GM21367 (cell line): Measurements from ENCODE around the gene UPF3A.
"Not testable (repeated sequence)": the region's sequence is repeated elsewhere in the genome, so short reads cannot be mapped to it uniquely, and the experiment has no call there.

Experiments
- ATAC-seq: cut with Tn5 transposase; IDR thresholded peaks from one replicate; pipeline ENCODE4 v1.9.1; 2021; ENCODE audit not compliant: unreplicated experiment

UPF3A gene

GRCh38 chr13:114281351-114282040 lies at the start of gene UPF3A:
Gene UPF3A, plus strand, starts transcription at chr13:114281601. Its CDS starts 39 bp downstream, at chr13:114281640.
- ATAC-seq = peak; percentile 48

- ATAC-seq = no peak
Observed at GRCh38 chr13:114231886-114232285, 49.5 kb upstream of the UPF3A start.

- no peak for ATAC-seq
Observed at GRCh38 chr13:114234266-114234644, 47.1 kb upstream of the UPF3A start.

- ATAC-seq = peak; percentile 90
Observed at GRCh38 chr13:114234645-114235421, 46.6 kb upstream of the UPF3A start, which contains the start of gene CDC16. Gene CDC16, plus strand, starts transcription at chr13:114234897. Its CDS starts 188 bp downstream, at chr13:114235085.

DNA sequence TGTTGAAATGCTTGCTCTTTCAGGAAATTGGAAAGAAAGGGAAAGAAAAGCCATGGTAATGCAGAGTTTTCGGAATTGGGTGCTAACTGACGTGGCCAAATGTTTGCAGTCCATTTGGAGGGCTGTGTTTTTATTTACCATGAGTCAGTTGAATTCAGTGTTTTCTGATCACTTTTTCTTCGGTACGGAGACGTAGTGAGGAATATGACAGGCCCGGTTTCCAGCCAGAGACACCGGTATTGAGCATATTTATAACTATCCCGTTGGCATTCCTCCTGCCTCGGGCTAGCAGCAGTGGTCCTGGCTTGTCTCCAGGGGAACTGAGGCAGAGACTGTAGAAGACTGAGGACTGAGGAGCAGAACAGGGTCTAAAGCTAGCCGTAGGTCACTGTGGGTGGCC lies 45.7 kb upstream of the UPF3A start:
- no peak for ATAC-seq

DNA sequence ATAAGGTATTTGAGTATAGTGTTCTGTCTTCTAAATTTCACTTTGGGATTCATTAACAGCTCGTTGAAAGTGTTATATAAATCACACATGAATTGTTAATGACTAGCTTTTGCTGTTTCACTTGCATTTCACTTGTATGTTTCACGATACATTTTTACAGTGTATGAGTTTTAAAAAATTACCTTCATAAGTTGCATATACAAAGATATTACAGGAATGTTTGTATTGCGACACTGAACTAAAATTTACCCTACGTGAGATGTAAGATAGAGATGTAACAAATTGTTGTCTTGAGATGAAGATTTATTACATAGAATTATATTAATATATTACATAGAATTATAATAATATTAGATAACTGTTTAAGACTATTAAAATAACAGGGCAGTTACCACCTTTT lies 45.2 kb upstream of the UPF3A start:
- no peak for ATAC-seq

DNA sequence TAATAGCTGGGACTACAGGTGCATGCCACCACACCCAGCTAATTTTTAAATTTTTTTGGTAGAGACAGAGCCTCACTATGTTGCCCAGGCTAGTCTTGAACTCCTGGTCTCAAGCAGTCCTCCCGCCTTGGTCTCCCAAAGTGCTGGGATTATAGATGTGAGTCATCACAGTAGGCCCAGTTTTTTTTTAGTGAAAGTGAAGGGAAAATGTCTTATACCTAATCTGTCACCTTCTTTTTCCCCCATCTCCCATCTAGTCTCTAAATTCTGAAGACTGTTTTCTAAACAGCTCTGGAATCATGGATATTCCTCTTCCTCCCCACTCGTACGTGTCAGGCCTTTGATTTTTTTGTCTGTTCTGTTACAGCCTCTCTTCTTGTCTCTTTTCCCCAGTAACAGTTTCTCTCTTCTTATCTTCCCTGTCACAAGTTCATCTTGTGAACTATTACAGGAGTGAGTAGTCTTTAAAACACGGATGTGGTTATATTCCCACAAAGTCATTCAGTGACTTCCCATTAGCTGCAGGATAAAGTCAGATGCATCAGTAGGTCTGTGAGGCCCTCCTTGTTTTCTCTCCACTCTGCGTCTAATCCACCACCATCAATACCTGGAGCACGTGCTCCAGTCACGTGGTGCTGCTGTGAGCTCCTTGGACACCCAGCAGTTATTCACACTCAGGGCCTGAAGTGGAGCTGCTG lies 43.8 kb upstream of the UPF3A start:
- ATAC-seq = no peak

GRCh38 chr13:114241918-114242317 lies 39.5 kb upstream of the UPF3A start:
- no peak for ATAC-seq

DNA sequence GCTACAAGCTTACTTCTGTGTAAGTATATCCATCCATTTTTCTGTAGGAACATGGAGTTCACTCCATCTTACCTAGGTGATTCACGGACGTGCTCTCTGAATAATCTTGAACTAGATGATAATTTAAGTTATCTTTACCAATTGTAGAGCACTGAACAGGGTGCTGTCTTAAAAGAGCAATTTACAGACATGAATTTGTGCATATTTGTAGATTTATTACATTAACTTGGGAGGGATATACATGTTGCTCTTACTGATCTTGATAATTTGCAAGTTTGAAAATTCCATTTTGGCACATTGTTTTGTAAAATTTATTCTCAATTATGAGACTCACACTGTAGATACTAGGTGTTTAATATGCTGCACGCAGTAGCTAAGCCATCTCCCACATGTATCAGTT lies 37.4 kb upstream of the UPF3A start:
- no peak for ATAC-seq

GRCh38 chr13:114244637-114245036 lies 36.8 kb upstream of the UPF3A start:
- ATAC-seq = no peak

GRCh38 chr13:114248011-114248410 lies 33.4 kb upstream of the UPF3A start:
- no peak for ATAC-seq

DNA sequence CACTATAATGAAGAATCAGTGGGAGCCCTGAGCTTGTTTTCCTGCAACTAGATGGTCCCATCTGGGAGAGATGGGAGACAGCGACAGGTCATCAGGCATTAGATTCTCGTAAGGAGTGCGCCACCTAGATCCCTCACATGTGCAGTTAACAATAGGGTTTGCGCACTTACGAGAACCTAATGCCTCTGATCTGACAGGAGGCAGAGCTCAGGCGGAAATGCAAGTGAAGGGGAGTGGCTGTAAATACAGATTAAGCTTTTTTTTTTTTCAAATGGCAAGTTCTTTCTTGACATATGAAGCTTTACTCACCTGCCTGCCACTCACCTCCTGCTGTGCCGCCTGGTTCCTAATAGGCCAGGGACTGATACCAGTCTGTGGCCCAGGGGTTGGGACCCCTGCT lies 32.3 kb upstream of the UPF3A start:
- no peak for ATAC-seq

- ATAC-seq = not testable (repeated sequence)
Observed at GRCh38 chr13:114251639-114252440, 29.6 kb upstream of the UPF3A start.

GRCh38 chr13:114256547-114256946 lies 24.9 kb upstream of the UPF3A start:
- ATAC-seq = no peak

DNA sequence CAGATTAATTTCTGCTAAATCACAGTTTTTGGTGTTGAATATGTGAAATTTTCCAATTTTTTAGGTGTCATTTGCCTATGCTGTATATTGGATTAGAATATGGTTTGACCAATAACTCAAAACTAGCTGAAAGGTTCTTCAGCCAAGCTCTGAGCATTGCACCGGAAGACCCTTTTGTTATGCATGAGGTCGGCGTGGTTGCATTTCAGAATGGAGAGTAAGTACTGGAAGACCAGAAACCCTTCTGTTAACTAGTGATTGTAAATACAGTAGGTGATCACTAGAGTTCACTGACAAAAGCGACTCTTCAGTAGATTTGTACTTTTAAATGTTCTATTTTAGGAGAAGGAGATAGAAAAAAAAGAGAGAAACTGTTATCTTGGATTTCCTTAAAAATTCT lies 24.4 kb upstream of the UPF3A start:
- no peak for ATAC-seq

GRCh38 chr13:114258589-114258988 lies 22.8 kb upstream of the UPF3A start:
- ATAC-seq = no peak

- ATAC-seq = no peak
Observed at GRCh38 chr13:114259374-114259773, 22.0 kb upstream of the UPF3A start.

- no peak for ATAC-seq
Observed at GRCh38 chr13:114259974-114260373, 21.4 kb upstream of the UPF3A start.

DNA sequence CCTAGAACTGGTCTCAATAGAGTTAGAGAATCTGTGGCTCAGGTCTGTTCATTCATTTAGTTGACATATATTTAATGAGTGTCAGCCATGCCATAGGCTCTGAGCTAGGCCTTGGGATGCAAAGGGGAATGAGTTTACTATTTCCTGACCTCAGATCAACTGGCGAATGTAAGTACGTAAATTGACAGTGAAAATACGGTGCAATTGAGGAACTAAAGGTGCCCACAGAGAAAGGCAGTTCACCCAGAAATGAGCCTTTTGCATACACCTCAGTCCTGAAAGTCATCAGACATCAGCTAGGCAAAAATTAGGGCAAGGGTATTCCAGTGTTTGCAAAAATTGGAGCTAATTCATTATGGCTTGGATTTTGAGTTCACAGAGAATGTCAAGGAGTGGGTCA lies 20.6 kb upstream of the UPF3A start:
- no peak for ATAC-seq

DNA sequence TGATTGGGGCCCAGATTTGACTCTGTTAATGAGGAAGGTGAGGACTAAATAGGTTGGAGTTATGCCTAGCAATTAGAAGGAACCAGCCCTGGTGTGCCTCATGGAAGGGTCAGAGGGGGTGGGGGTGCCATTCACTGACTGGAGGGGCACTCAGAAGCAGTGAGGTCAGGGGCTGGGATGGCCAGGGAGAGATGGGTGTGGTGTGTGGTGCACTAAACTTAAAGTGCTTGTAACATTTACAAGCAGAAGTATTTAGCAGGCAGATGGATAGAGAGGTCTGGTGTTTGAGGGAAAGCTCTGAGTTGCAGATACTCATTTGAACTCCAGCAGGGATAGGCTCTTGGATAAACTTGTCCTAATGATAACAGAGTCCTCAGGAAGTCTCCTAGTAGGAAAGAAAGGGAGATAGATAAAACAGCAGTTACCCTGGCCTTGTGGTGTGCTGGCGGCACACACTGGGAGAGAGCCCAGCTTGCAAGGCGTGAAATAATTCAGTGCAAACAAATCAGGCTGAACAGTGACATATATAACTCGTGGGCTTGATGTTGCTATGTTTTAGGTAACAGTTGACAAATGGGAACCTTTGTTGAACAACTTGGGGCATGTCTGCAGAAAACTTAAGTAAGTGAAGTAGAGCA lies 20.0 kb upstream of the UPF3A start:
- ATAC-seq = no peak

- no peak for ATAC-seq
Observed at GRCh38 chr13:114263578-114263977, 17.8 kb upstream of the UPF3A start.
